ENCODE data around the gene ELP2. TPM values are rescaled to one million over a fixed set of nuclear protein-coding genes. Genes with fewer than 3 reads are reported as not detected.

ELP2 gene
- total and polyA plus RNA-seq, 9 of the 15 experiments (the other 6 are each of a cell fraction or from before 2014, with no cell fraction given), result 76.8 to 192 (median 140) TPM

DNA sequence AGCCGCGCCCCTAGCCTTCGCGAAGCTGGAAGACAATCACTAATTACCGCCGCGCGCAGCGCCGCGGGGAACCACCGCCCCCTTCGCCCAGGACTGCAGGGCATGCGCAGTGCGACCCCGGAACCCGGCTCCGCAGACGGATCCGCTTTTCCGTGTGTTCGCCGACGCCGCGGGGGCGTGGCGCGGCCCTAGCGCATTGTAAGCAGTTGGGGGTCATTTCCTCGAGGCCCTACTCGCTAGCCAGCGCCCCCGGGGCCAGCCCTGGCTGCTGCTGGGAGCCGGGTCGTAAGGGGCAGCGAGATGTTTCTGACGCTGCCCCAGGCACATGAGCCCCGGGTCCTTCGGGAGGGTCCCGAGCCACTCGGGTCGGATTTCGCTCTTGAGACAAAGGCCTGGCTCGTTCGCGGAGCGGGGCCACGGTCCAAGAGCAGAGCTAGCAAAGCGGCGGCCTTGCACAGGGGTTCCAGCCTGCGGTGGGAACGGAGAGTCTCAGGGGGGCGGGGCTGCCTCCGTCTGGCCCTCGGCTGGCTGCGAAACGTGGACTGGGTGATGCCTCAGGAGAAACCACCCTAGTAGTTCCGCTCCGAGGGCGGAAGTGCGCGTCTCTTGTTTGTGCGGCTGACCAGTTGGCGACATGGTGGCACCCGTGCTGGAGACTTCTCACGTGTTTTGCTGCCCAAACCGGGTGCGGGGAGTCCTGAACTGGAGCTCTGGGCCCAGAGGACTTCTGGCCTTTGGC lies at the start of gene ELP2, which contains the start of gene SLC39A6 (continued):
- TF ChIP-seq, protein P1, sequence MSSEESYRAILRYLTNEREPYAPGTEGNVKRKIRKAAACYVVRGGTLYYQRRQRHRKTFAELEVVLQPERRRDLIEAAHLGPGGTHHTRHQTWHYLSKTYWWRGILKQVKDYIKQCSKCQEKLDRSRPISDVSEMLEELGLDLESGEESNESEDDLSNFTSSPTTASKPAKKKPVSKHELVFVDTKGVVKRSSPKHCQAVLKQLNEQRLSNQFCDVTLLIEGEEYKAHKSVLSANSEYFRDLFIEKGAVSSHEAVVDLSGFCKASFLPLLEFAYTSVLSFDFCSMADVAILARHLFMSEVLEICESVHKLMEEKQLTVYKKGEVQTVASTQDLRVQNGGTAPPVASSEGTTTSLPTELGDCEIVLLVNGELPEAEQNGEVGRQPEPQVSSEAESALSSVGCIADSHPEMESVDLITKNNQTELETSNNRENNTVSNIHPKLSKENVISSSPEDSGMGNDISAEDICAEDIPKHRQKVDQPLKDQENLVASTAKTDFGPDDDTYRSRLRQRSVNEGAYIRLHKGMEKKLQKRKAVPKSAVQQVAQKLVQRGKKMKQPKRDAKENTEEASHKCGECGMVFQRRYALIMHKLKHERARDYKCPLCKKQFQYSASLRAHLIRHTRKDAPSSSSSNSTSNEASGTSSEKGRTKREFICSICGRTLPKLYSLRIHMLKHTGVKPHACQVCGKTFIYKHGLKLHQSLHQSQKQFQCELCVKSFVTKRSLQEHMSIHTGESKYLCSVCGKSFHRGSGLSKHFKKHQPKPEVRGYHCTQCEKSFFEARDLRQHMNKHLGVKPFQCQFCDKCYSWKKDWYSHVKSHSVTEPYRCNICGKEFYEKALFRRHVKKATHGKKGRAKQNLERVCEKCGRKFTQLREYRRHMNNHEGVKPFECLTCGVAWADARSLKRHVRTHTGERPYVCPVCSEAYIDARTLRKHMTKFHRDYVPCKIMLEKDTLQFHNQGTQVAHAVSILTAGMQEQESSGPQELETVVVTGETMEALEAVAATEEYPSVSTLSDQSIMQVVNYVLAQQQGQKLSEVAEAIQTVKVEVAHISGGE (CRISPR knock-in tag; IDR thresholded peaks at IDR 0.05), result peak in 1 of 3 experiments; percentile 72; a peak in 3 of 6 replicates
- TF ChIP-seq NUFIP1 (IDR thresholded peaks at IDR 0.05; ENCODE audit: partially characterized antibody) (peak; percentile 62), CHAMP1 (IDR thresholded peaks at IDR 0.05) (0 out of 2 replicates have a peak, but pooled peaks have one; percentile 41), ZNF592 (IDR thresholded peaks at IDR 0.05) (no peak), ZNF165 (CRISPR knock-in tag; IDR thresholded peaks at IDR 0.05; ENCODE audit: borderline replicate concordance) (no peak), BMI1 (IDR thresholded peaks at IDR 0.05; ENCODE audit: low read length) (no peak), HMGN3 (IDR thresholded peaks at IDR 0.05; ENCODE audit: borderline replicate concordance, extremely low read depth, insufficient read length, low read depth, low read length) (peak; percentile 77), MIER1 (IDR thresholded peaks at IDR 0.05; ENCODE audit: low read depth) (0 out of 2 replicates have a peak, but pooled peaks have one; percentile 23), SRSF1 (IDR thresholded peaks at IDR 0.05; ENCODE audit: low read depth, low read length) (peak; percentile 89; the same call in 1 of the 2 replicates), SMARCE1 (IDR thresholded peaks at IDR 0.05) (peak; percentile 9; the same call in 1 of the 2 replicates), SOX6 (IDR thresholded peaks at IDR 0.05) (peak; percentile 59; the same call in 1 of the 2 replicates), ZNF75A (CRISPR knock-in tag; IDR thresholded peaks at IDR 0.05) (no peak), GABPB1 (CRISPR knock-in tag; IDR thresholded peaks at IDR 0.05) (peak; percentile 87), EP300 (IDR thresholded peaks at IDR 0.05; ENCODE audit: low read length) (0 out of 2 replicates have a peak, but pooled peaks have one; percentile 39), NCOA2 (IDR thresholded peaks at IDR 0.05; ENCODE audit: partially characterized antibody in 2 of 2) (no peak), BRD9 (IDR thresholded peaks at IDR 0.05; ENCODE audit: low read depth, partially characterized antibody) (peak; percentile 45), XRCC3 (IDR thresholded peaks at IDR 0.05) (no peak), ELF2 (CRISPR knock-in tag; IDR thresholded peaks at IDR 0.05) (peak; percentile 87)

Measured in K562 (cell line).